HepG2 (cell line): ENCODE data around the gene HSP90AA1. TPM values are rescaled to one million over a fixed set of nuclear protein-coding genes. Genes with fewer than 3 reads are reported as not detected.
A peak's percentile ranks its signal among the peaks of the same experiment; 100 is the strongest.

Experiments
- ARID3A ChIP-seq: IDR thresholded peaks from 2 replicates; pipeline ENCODE4 v1.6.1; 2012; ENCODE audit warnings: low read depth, low read length, improper control_type of control experiment
- BHLHE40 ChIP-seq: IDR thresholded peaks from 2 replicates; pipeline ENCODE4 v1.6.1; 2011; ENCODE audit warnings: low read length, improper control_type of control experiment
- KDM2A ChIP-seq: sonication (generic); formaldehyde crosslinking; IDR thresholded peaks from 2 replicates; pipeline ENCODE4 v1.4.0; 2020; ENCODE audit warnings: low read depth, missing genetic modification reagents, borderline replicate concordance
- NR1H2 ChIP-seq: sonication (generic); formaldehyde crosslinking; IDR thresholded peaks from 2 replicates; pipeline ENCODE4 v1.8.1; 2022; ENCODE audit warnings: low read depth, missing genetic modification reagents, borderline replicate concordance
- POLR2A ChIP-seq, 2 experiments: IDR thresholded peaks; 2 replicates each; pipeline ENCODE4 v1.6.1; 2011; ENCODE audit warnings: low read depth in 2 of 2, low read length in 2 of 2, mild to moderate bottlenecking in 1 of 2, moderate library complexity in 1 of 2; ENCODE audit not compliant: insufficient read depth in 1 of 2
- TEF ChIP-seq: sonication (generic); formaldehyde crosslinking; IDR thresholded peaks from 2 replicates; pipeline ENCODE4 v1.5.0; 2020; ENCODE audit warnings: missing genetic modification reagents
- ZBTB20 ChIP-seq: sonication (generic); formaldehyde crosslinking; IDR thresholded peaks from 2 replicates; pipeline ENCODE4 v1.8.1; 2023; ENCODE audit warnings: missing genetic modification reagents, low read depth, mild to moderate bottlenecking, borderline replicate concordance
- ZHX2 ChIP-seq, 2 experiments: sonication (generic) in 1 of 2; formaldehyde crosslinking in 1 of 2; IDR thresholded peaks; 2 replicates each; pipeline versions ENCODE4 v1.6.1 to v1.9.0; 2014 to 2022; ENCODE audit warnings: antibody characterized with exemption in 1 of 2, borderline replicate concordance in 1 of 2, inconsistent platforms in 1 of 2, low read depth in 1 of 2, missing genetic modification reagents in 1 of 2
- ZNF317 ChIP-seq: sonication (generic); formaldehyde crosslinking; IDR thresholded peaks from 2 replicates; pipeline ENCODE4 v1.5.0; 2020; ENCODE audit warnings: mild to moderate bottlenecking, missing genetic modification reagents
- ZSCAN9 ChIP-seq: IDR thresholded peaks from 2 replicates; pipeline ENCODE4 v1.6.1; 2016; ENCODE audit warnings: borderline replicate concordance
- polyA plus RNA-seq, 8 experiments: library from polyadenylated mRNA; depleted of rRNA in 3 of 8; stranded (reverse) in 7 of 8; unstranded in 1 of 8; fragments of >200 nt; fragmentation: Illumina TruSeq in 4 of 8; extraction: Trizol in 4 of 8; gene quantifications; 2 replicates each; pipeline versions ENCODE4 v1.2.1 to v1.2.3, GENCODE V29; 2011 to 2016; ENCODE audit warnings: low read depth in 4 of 8, missing spikeins in 1 of 8, mixed read lengths in 1 of 8; ENCODE audit not compliant: insufficient read depth in 1 of 8
- total RNA-seq, 5 experiments: library from RNA; depleted of rRNA; stranded (reverse); fragments of >200 nt; fragmentation: Illumina TruSeq; extraction: Trizol; gene quantifications; 2 replicates each; pipeline ENCODE4 v1.2.3, GENCODE V29; 2016; ENCODE audit warnings: low read depth in 1 of 5

The HSP90AA1 gene
- total and polyA plus RNA-seq, 2 of the 13 experiments (the other 11 are each of a cell fraction or from before 2014, with no cell fraction given) = 262 to 636 TPM

- no peak for TF ChIP-seq ZHX2 (IDR thresholded peaks at IDR 0.05; ENCODE audit: low read depth)
- no peak for TF ChIP-seq ZHX2 (CRISPR knock-in tag; IDR thresholded peaks at IDR 0.05; ENCODE audit: borderline replicate concordance)
- no peak for TF ChIP-seq ZNF317
- TF ChIP-seq ARID3A = 0 out of 2 replicates have a peak, but pooled peaks have one; percentile 39
- no peak for TF ChIP-seq ZSCAN9
- no peak for TF ChIP-seq ZBTB20 (CRISPR knock-in tag)
- TF ChIP-seq BHLHE40 = no peak
- TF ChIP-seq NR1H2 (CRISPR knock-in tag) = no peak
- no peak for TF ChIP-seq TEF
- TF ChIP-seq POLR2A (IDR thresholded peaks at IDR 0.05; ENCODE audit: insufficient read depth in 1 of 2, low read depth in 2 of 2, low read length in 2 of 2) = no peak
- no peak for TF ChIP-seq KDM2A (CRISPR knock-in tag)
Measured at GRCh38 chr14:102063109-102063807, 23.6 kb downstream of the HSP90AA1 start (continued).
